ENCODE data around the gene PLA2G3. TPM values are rescaled to one million over a fixed set of nuclear protein-coding genes. Genes with fewer than 3 reads are reported as not detected.
"Not testable (repeated sequence)": the region's sequence is repeated elsewhere in the genome, so short reads cannot be mapped to it uniquely, and the experiment has no call there.

The PLA2G3 gene
- total RNA-seq, 1 donor from 2014 or later, result 1.7 TPM

- no peak for DNase-seq (ENCODE audit: low read depth)
These were observed 15.4 kb downstream of the PLA2G3 start for GRCh38 chr22:31124811-31125465.

- no peak for DNase-seq (ENCODE audit: low read depth)
These were observed 16.0 kb downstream of the PLA2G3 start for GRCh38 chr22:31124290-31124689.

- DNase-seq (ENCODE audit: low read depth), result no peak
These were observed 17.1 kb downstream of the PLA2G3 start for GRCh38 chr22:31123292-31123602.

- DNase-seq (ENCODE audit: low read depth), result peak; percentile 39
These were observed 17.6 kb downstream of the PLA2G3 start, which contains the start of gene INPP5J for GRCh38 chr22:31122532-31123291. Gene INPP5J, plus strand, starts transcription at chr22:31122966. Its CDS starts 49 bp downstream, at chr22:31123015.

- no peak for DNase-seq (ENCODE audit: low read depth)
These were observed 18.1 kb downstream of the PLA2G3 start for GRCh38 chr22:31122196-31122531.

GRCh38 chr22:31121403-31121802 is 18.9 kb downstream of the PLA2G3 start:
- DNase-seq (ENCODE audit: low read depth), result no peak

- DNase-seq (ENCODE audit: low read depth), result no peak
These were observed 19.7 kb downstream of the PLA2G3 start for GRCh38 chr22:31120642-31121041.

GRCh38 chr22:31120230-31120629 is 20.1 kb downstream of the PLA2G3 start:
- DNase-seq (ENCODE audit: low read depth), result peak; percentile 50

GRCh38 chr22:31119026-31119717 is 21.1 kb downstream of the PLA2G3 start:
- DNase-seq (ENCODE audit: low read depth), result peak; percentile 82

GRCh38 chr22:31118046-31118820 is 22.1 kb downstream of the PLA2G3 start:
- DNase-seq (ENCODE audit: low read depth), result no peak

- not testable (repeated sequence) for DNase-seq (ENCODE audit: low read depth)
These were observed 27.7 kb downstream of the PLA2G3 start for GRCh38 chr22:31112547-31113091.

- DNase-seq (ENCODE audit: low read depth), result no peak
These were observed 32.5 kb downstream of the PLA2G3 start for GRCh38 chr22:31107894-31108218.

GRCh38 chr22:31107178-31107893 is 33.0 kb downstream of the PLA2G3 start, which contains the start of gene SELENOM:
Gene SELENOM, minus strand, starts transcription at chr22:31107568. Its CDS starts 63 bp downstream, at chr22:31107505.
- peak; percentile 99 for DNase-seq (ENCODE audit: low read depth)

- peak; percentile 57 for DNase-seq (ENCODE audit: low read depth)
These were observed 33.6 kb downstream of the PLA2G3 start for GRCh38 chr22:31106731-31107177.

- DNase-seq (ENCODE audit: low read depth), result peak; percentile 36
These were observed 34.2 kb downstream of the PLA2G3 start for GRCh38 chr22:31106001-31106571.

- DNase-seq (ENCODE audit: low read depth), result no peak
These were observed 34.9 kb downstream of the PLA2G3 start for GRCh38 chr22:31105282-31105929.

- no peak for DNase-seq (ENCODE audit: low read depth)
These were observed 35.4 kb downstream of the PLA2G3 start for GRCh38 chr22:31104869-31105268.

- no peak for DNase-seq (ENCODE audit: low read depth)
These were observed 36.2 kb downstream of the PLA2G3 start for GRCh38 chr22:31103899-31104694.

GRCh38 chr22:31103111-31103510 is 37.2 kb downstream of the PLA2G3 start:
- DNase-seq (ENCODE audit: low read depth), result no peak
